Measurements from ENCODE around the gene TMEM150B. TPM values are rescaled to one million over a fixed set of nuclear protein-coding genes. Genes with fewer than 3 reads are reported as not detected.

Gene TMEM150B
- polyA plus RNA-seq, 1 donor from 2014 or later, result not detected

- Histone ChIP-seq H2AFZ (ENCODE audit: low read depth, low read length) (no peak overlapping the region), H4K20me1 (ENCODE audit: insufficient read depth) (no peaks in the 10 kb centered on the region), H3K27me3 (ENCODE audit: insufficient read depth, low read depth, low read length) (no peaks in the 10 kb centered on the region), H3K4me2 (ENCODE audit: low read length) (no peak overlapping the region), H3K27ac (ENCODE audit: low read length) (no peak overlapping the region), H3K9ac (ENCODE audit: low read length) (no peak overlapping the region), H3K9me2 (ENCODE audit: insufficient read depth, low read length) (no peaks in the 10 kb centered on the region), H3K36me3 (ENCODE audit: insufficient read depth, low read length) (no peaks in the 10 kb centered on the region), H3K79me2 (replicated peaks; ENCODE audit: insufficient read depth, low read length) (no peaks in the 10 kb centered on the region), H3F3A (ENCODE audit: insufficient read depth, low read length, poor library complexity, severe bottlenecking) (no peaks in the 10 kb centered on the region), H3K9me3 (ENCODE audit: low read length) (no peaks in the 10 kb centered on the region), H3K4me3 (ENCODE audit: low read length) (no peak overlapping the region)
- TF ChIP-seq RAD21 (conservative IDR thresholded peaks at IDR 0.05), result no peak
- no peak for TF ChIP-seq SMC3 (conservative IDR thresholded peaks at IDR 0.05; ENCODE audit: poor library complexity)
- no peak for TF ChIP-seq POLR2AphosphoS5 (IDR thresholded peaks at IDR 0.05)
- TF ChIP-seq EP300 (conservative IDR thresholded peaks at IDR 0.05; ENCODE audit: poor library complexity, severe bottlenecking), result no peak
- no peak for TF ChIP-seq REST (IDR thresholded peaks at IDR 0.05; ENCODE audit: borderline replicate concordance)
- no peak for TF ChIP-seq EZH2 (IDR thresholded peaks at IDR 0.05; ENCODE audit: borderline replicate concordance, insufficient read depth, low read length, poor library complexity, severe bottlenecking)
- TF ChIP-seq, protein P1, sequence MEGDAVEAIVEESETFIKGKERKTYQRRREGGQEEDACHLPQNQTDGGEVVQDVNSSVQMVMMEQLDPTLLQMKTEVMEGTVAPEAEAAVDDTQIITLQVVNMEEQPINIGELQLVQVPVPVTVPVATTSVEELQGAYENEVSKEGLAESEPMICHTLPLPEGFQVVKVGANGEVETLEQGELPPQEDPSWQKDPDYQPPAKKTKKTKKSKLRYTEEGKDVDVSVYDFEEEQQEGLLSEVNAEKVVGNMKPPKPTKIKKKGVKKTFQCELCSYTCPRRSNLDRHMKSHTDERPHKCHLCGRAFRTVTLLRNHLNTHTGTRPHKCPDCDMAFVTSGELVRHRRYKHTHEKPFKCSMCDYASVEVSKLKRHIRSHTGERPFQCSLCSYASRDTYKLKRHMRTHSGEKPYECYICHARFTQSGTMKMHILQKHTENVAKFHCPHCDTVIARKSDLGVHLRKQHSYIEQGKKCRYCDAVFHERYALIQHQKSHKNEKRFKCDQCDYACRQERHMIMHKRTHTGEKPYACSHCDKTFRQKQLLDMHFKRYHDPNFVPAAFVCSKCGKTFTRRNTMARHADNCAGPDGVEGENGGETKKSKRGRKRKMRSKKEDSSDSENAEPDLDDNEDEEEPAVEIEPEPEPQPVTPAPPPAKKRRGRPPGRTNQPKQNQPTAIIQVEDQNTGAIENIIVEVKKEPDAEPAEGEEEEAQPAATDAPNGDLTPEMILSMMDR (IDR thresholded peaks at IDR 0.05; ENCODE audit: poor library complexity, severe bottlenecking), result no peak
- TF ChIP-seq MXI1 (conservative IDR thresholded peaks at IDR 0.05; ENCODE audit: poor library complexity, severe bottlenecking), result no peak
- TF ChIP-seq TAF1 (IDR thresholded peaks at IDR 0.05; ENCODE audit: low read depth), result no peak
Observed at GRCh38 chr19:55306712-55307111, 18.4 kb downstream of the TMEM150B start.

DNA sequence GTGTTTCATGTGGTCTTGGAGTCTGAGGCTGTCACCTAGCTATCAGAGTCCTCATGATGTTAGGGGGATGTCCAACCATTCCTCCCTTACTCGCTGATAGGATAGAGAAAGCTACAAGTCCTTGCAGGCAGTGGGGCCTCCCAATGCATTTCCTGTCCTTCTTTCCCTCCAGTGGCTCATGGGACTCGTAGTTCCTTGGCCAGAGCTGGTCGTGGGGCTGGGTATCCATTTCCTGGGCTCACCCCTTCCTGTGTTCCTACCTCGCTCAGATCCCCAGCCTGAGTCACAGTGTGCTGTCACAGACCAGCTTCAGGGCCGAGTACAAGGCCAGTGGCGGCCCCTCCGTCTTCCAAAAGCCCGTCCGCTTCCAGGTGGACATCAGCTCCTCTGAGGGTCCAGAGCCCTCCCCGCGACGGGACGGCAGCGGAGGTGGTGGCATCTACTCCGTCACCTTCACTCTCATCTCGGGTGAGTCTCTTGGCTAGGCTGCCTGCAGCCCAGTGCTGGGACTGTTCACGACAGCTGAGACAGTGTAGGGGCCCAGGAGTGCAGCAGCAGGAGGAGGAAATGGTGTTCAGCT is 19.1 kb downstream of the TMEM150B start:
- Histone ChIP-seq H3F3A (ENCODE audit: insufficient read depth, low read length, poor library complexity, severe bottlenecking) (no peaks in the 10 kb centered on the region), H2AFZ (ENCODE audit: low read depth, low read length) (no peak overlapping the region), H3K9ac (ENCODE audit: low read length) (no peak overlapping the region), H4K20me1 (ENCODE audit: insufficient read depth) (no peaks in the 10 kb centered on the region), H3K27me3 (ENCODE audit: insufficient read depth, low read depth, low read length) (no peaks in the 10 kb centered on the region), H3K36me3 (ENCODE audit: insufficient read depth, low read length) (no peaks in the 10 kb centered on the region), H3K27ac (ENCODE audit: low read length) (no peak overlapping the region), H3K9me2 (ENCODE audit: insufficient read depth, low read length) (no peaks in the 10 kb centered on the region), H3K79me2 (replicated peaks; ENCODE audit: insufficient read depth, low read length) (no peaks in the 10 kb centered on the region), H3K4me3 (ENCODE audit: low read length) (no peak overlapping the region), H3K4me2 (ENCODE audit: low read length) (no peak overlapping the region), H3K9me3 (ENCODE audit: low read length) (no peaks in the 10 kb centered on the region)
- TF ChIP-seq, protein P1 (IDR thresholded peaks at IDR 0.05; ENCODE audit: poor library complexity, severe bottlenecking), result no peak
- TF ChIP-seq REST (IDR thresholded peaks at IDR 0.05; ENCODE audit: borderline replicate concordance) (no peak), EZH2 (IDR thresholded peaks at IDR 0.05; ENCODE audit: borderline replicate concordance, insufficient read depth, low read length, poor library complexity, severe bottlenecking) (no peak), POLR2AphosphoS5 (IDR thresholded peaks at IDR 0.05) (no peak)

All from neural cell (in vitro differentiated cells).